Sigmoid colon (tissue), 7 donors: ENCODE measurements around the gene GOLPH3. TPM values are rescaled to one million over a fixed set of nuclear protein-coding genes. Genes with fewer than 3 reads are reported as not detected.

Experiments used
- DNase-seq: peaks from one replicate; pipeline ENCODE4 v3.0.0-alpha.2; 2019
- H3K27ac ChIP-seq, 4 donors: fragments of 200-600 bp; sonication (generic); one replicate each; pipeline ENCODE4 v1.5.1; 2016 to 2019; ENCODE audit warnings: mild to moderate bottlenecking in 1 of 4
- H3K27me3 ChIP-seq, 3 donors: fragments of 200-600 bp; sonication (generic); one replicate each; pipeline ENCODE4 v1.5.1; 2019; ENCODE audit warnings: mild to moderate bottlenecking in 1 of 3
- H3K36me3 ChIP-seq, 4 donors: fragments of 200-600 bp; sonication (generic); one replicate each; pipeline ENCODE4 v1.5.1; 2016 to 2019
- H3K4me1 ChIP-seq, 4 donors: fragments of 200-600 bp; sonication (generic); one replicate each; pipeline ENCODE4 v1.5.1; 2017 to 2019
- H3K4me3 ChIP-seq, 4 donors: fragments of 200-600 bp; sonication (generic); one replicate each; pipeline ENCODE4 v1.5.1; 2017 to 2019; ENCODE audit warnings: mild to moderate bottlenecking in 2 of 4, moderate library complexity in 1 of 4
- H3K9me3 ChIP-seq, 4 donors: fragments of 200-600 bp in 3 of 4; sonication (generic) in 3 of 4; one replicate each; pipeline versions ENCODE4 v1.5.1 to v1.6.1; 2013 to 2019
- CTCF ChIP-seq, 4 experiments: fragments of 450-650 bp in 3 of 4; fragments of 200-600 bp in 1 of 4; IDR thresholded peaks; one replicate each; pipeline ENCODE4 v1.5.1; 2016 to 2019; ENCODE audit warnings: antibody characterized with exemption in 4 of 4, mild to moderate bottlenecking in 3 of 4, moderate library complexity in 2 of 4
- EP300 ChIP-seq, 4 donors: sonication (generic); formaldehyde crosslinking; IDR thresholded peaks; one replicate each; pipeline ENCODE4 v1.6.1; 2017; ENCODE audit warnings: antibody characterized with exemption in 4 of 4
- POLR2A ChIP-seq, 2 donors: fragments of 450-650 bp; IDR thresholded peaks; one replicate each; pipeline ENCODE4 v1.6.1; 2016; ENCODE audit warnings: antibody characterized with exemption in 2 of 2, mild to moderate bottlenecking in 2 of 2, moderate library complexity in 2 of 2
- POLR2AphosphoS5 ChIP-seq, 4 donors: sonication (generic); formaldehyde crosslinking; IDR thresholded peaks; one replicate each; pipeline ENCODE4 v1.6.1; 2017; ENCODE audit warnings: antibody characterized with exemption in 4 of 4
- WGBS, 2 donors: extraction: QIAGEN DNeasy Blood & Tissue Kit; methylation state at CpG; one replicate each; pipeline ENCODE4 v1.1.7; 2013; 5-methylcytosine and 5-hydroxymethylcytosine counted together
- intact Hi-C: fragments of 100-400 bp; cut with DNase I; formaldehyde crosslinking; loops from one replicate; pipeline ENCODE4 v1.15.1; 2023
- polyA plus RNA-seq, 3 donors: library from polyadenylated mRNA; stranded (reverse); fragments of 200-250 nt; gene quantifications; one replicate each; pipeline ENCODE4 v1.2.3, GENCODE V29; 2013
- total RNA-seq, 4 donors: library from RNA; depleted of rRNA; stranded (reverse); fragments of >200 nt; gene quantifications; one replicate each; pipeline ENCODE4 v1.1.0, GENCODE V29; 2016
- donor health status: healthy with polysubstance abuse.
- donor health status: Bipolar disorder and iron deficiency.
- donor health status: healthy.

The GOLPH3 gene
- total and polyA plus RNA-seq, 7 donors = 63.6 to 247 (median 170) TPM

GRCh38 chr5:32151198-32151597 lies 22.9 kb downstream of the GOLPH3 start:
- H3K36me3 ChIP-seq = no peaks in the 10 kb centered on the region

GRCh38 chr5:32150366-32150765 lies 23.8 kb downstream of the GOLPH3 start:
- Histone ChIP-seq H3K36me3 (no peaks in the 10 kb centered on the region), H3K4me1 (peaks cover 0 to 91% (median 80%) of the 10 kb centered on the region in 4 donors), H3K4me3 (no peak overlapping the region), H3K27ac (peak overlapping the region in 1 of 4 donors; percentile 22), H3K27me3 (no peaks in the 10 kb centered on the region), H3K9me3 (no peaks in the 10 kb centered on the region)
- TF ChIP-seq EP300 (IDR thresholded peaks at IDR 0.05) (no peak), CTCF (IDR thresholded peaks at IDR 0.05) (no peak), POLR2AphosphoS5 (IDR thresholded peaks at IDR 0.05) (no peak), POLR2A (IDR thresholded peaks at IDR 0.05) (no peak)
- no peak for DNase-seq
- intact Hi-C loops = no loop called here
- 89 to 95% methylated on average over 1 of the region's 1 CpG for WGBS, 2 donors

More at GRCh38 chr5:32151198-32151597, 22.9 kb downstream of the GOLPH3 start:
- no peak for TF ChIP-seq POLR2A (IDR thresholded peaks at IDR 0.05)
- TF ChIP-seq POLR2AphosphoS5 (IDR thresholded peaks at IDR 0.05) = no peak
- TF ChIP-seq CTCF (IDR thresholded peaks at IDR 0.05) = no peak
- no peak for TF ChIP-seq EP300 (IDR thresholded peaks at IDR 0.05)
- H3K4me3 ChIP-seq = no peak overlapping the region
- H3K9me3 ChIP-seq = no peaks in the 10 kb centered on the region
- H3K27me3 ChIP-seq = no peaks in the 10 kb centered on the region
- DNase-seq = no peak
- H3K27ac ChIP-seq = peak overlapping the region in 1 of 4 donors; percentile 22
- intact Hi-C loops = no loop called here
- 94% methylated on average over 6 of the region's 6 CpGs for WGBS, 2 donors
- H3K4me1 ChIP-seq = peaks cover 0 to 84% (median 74%) of the 10 kb centered on the region in 4 donors

GRCh38 chr5:32147959-32148358 lies 26.2 kb downstream of the GOLPH3 start:
- WGBS, 2 donors = 88 to 90% methylated on average over 4 of the region's 4 CpGs
- intact Hi-C loops = no loop called here
- Histone ChIP-seq H3K27me3 (no peaks in the 10 kb centered on the region), H3K4me3 (no peak overlapping the region), H3K9me3 (no peaks in the 10 kb centered on the region), H3K36me3 (no peaks in the 10 kb centered on the region), H3K4me1 (peaks cover 0 to 92% (median 78%) of the 10 kb centered on the region in 4 donors), H3K27ac (peak overlapping the region in 1 of 4 donors; percentile 4)
- no peak for DNase-seq
- TF ChIP-seq CTCF (IDR thresholded peaks at IDR 0.05) = no peak
- no peak for TF ChIP-seq POLR2A (IDR thresholded peaks at IDR 0.05)
- no peak for TF ChIP-seq POLR2AphosphoS5 (IDR thresholded peaks at IDR 0.05)
- no peak for TF ChIP-seq EP300 (IDR thresholded peaks at IDR 0.05)

- DNase-seq = no peak
- no peak for TF ChIP-seq EP300 (IDR thresholded peaks at IDR 0.05)
- TF ChIP-seq CTCF (IDR thresholded peaks at IDR 0.05) = no peak
- TF ChIP-seq POLR2A (IDR thresholded peaks at IDR 0.05) = no peak
- TF ChIP-seq POLR2AphosphoS5 (IDR thresholded peaks at IDR 0.05) = no peak
- H3K36me3 ChIP-seq = no peaks in the 10 kb centered on the region
- peaks cover 0 to 85% (median 73%) of the 10 kb centered on the region in 4 donors for H3K4me1 ChIP-seq
- intact Hi-C loops = no loop called here
- no peaks in the 10 kb centered on the region for H3K27me3 ChIP-seq
- no peak overlapping the region for H3K4me3 ChIP-seq
- H3K9me3 ChIP-seq = no peaks in the 10 kb centered on the region
- 59 to 77% methylated on average over 3 of the region's 3 CpGs for WGBS, 2 donors
- H3K27ac ChIP-seq = no peak overlapping the region
These were observed 26.9 kb downstream of the GOLPH3 start for GRCh38 chr5:32147236-32147635.

GRCh38 chr5:32145378-32145777 lies 28.7 kb downstream of the GOLPH3 start:
- H3K27ac ChIP-seq = no peak overlapping the region
- peaks cover 0 to 9% (median 0%) of the 10 kb centered on the region in 4 donors for H3K36me3 ChIP-seq
- intact Hi-C loops = no loop called here
- no peak for TF ChIP-seq CTCF (IDR thresholded peaks at IDR 0.05)
- no peak for TF ChIP-seq POLR2A (IDR thresholded peaks at IDR 0.05)
- no peak for TF ChIP-seq POLR2AphosphoS5 (IDR thresholded peaks at IDR 0.05)
- TF ChIP-seq EP300 (IDR thresholded peaks at IDR 0.05) = no peak
- no peaks in the 10 kb centered on the region for H3K27me3 ChIP-seq
- no peak for DNase-seq
- no peak overlapping the region for H3K4me3 ChIP-seq
- H3K9me3 ChIP-seq = no peaks in the 10 kb centered on the region
- H3K4me1 ChIP-seq = peaks cover 0 to 66% (median 60%) of the 10 kb centered on the region in 4 donors
- WGBS, 2 donors = 17 to 72% methylated on average over 2 of the region's 2 CpGs
